ENCODE measurements around the gene HS1BP3.

Gene HS1BP3

DNA sequence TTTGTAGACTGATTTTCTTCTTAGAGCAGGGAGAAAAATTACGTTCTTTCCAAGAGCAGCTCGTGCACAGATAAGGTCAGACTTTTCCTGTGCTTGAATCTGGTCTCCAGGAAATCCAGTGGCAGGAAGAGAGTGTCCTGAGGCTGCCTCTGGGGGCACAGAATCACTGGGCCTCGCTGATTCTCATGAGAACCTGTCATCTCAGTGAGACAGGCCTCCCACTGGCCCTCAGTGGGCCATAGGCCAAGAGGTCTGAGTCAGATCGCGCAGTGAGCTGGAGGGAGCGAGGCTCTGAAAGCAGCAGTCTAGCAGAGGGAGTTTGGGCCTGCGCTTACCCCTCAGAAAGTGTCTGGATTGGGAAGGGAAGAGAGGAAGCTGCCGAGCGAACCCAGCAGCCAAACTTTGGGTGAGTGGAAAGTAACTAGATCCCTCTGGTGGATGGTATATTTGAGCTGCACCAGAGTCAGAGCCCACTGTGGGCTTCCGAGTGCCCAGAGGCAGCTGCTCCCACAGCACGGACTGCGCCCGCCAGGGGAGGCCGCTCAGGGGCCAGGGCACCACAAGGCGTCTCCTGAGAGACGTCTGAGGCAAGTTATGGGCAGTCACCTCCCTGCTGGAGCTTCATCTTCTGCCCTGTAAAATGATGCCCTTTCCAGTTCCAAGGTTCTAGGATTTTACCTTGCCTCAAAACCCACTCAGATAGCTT, 24.2 kb upstream of the HS1BP3 start:
- DNase-seq: no peak

DNA sequence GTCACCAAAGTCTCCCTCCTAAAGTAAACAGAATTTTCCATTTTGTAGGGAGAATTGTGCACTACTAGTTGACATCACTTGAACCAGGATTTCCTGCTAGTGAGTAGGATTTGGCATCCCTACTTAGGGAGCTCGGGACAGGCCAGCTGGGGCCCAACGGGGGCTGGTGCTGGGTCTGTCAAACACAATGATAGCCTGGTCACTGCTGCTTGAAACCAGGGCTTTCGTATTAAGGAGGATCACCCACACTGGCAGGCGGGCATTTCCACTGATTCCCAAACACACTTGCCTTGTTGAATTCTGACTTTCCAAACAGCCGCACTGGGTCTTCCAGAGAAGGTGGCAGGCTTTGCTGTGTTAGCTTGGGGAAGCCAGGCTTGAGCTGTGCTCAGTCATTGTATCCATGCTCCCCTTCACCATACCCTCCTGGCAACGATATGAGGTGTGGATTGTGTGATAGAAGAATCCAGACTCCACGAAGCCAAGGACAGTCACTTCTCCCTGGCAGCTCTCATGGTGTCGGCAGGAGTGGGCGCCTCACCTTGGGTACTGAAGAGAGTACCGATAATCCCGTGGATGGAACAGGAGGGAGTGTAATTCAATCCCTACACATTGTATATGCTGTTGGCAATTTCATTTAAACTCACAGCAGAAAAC, 23.5 kb upstream of the HS1BP3 start:
- DNase-seq: no peak

DNA sequence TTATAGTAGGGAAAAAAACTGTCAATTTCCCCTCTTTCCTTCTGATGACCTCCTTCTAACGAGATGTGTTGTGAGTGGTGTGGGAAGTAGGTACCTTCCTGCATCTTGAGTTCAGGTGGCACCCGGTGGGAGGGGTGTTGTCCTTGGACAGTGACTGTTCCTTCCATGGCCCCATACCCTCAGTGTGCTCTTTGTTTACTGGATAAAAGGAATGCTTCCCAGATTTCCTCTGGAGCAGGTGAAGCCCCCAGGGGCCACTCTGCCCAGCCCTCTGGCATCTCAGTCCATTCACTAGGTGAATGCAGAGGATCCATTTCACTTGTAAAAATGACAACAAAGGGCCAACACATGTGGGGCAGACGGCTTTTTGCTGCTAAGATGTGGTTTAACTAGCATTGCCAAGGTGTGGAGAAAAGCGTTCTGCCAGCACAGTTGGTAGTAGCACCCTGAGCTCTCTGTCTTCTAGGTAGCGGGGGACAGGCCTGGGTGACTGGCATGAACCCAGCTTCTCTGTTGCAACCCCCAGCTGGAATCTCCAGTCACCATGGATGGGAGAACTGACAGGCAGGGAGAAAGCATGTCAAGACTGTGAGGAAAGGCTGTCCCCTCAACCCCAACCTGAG, 22.9 kb upstream of the HS1BP3 start:
- no peak for DNase-seq

DNA sequence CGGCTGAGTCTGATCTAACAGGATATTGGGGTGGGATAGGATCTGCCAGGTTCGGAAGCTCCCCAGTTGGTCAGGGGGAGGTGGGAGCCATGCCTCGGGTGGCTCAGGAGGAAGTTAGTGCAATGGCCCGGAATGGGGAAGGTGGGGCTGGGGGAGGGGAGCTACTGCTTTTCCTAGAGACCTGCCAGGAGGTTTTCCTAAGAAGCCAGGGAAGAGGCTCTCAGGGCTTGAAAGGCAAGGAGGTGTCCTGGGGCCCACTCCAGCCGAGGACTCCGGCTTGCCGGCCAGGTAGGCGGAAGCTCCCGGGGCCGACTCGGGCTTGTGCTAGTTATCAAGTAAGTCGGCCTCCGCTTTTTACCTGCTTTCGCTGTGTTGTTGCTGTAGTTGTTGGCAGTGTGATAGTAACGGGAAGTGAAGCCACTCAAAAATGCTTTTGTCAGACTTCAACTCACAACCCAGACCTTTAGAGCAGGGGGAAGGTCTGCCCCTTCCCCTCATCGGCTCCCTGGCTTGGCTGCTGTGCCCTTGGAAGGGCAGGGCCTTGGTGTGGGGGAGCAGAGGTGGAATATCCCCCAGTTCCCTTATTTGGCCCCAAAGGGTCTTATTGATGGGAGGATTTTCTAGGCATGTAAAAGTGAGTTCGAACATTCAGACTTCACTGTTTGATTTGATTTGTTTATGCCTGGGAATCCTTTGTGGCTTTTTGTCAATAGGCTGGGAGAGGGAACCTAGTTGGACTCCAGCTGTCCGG, 21.5 kb upstream of the HS1BP3 start:
- DNase-seq: no peak

DNA sequence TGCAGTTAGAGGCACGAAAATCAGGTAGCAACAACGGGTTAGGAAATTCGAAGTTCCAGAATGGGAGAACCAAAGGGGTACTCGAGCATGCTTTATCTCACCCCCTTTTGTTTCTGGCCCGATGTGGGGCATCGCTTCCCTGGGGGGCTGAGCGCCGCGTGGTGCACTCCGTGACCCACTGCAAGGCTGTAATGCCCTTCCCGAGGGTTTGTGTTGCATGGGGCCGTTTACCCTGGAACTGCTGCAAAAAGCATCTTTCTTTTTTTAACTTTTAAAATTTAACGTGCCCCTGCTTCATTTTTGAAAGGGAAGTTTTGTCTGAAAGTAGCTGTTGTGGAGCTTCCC, 20.8 kb upstream of the HS1BP3 start:
- no peak for DNase-seq

DNA sequence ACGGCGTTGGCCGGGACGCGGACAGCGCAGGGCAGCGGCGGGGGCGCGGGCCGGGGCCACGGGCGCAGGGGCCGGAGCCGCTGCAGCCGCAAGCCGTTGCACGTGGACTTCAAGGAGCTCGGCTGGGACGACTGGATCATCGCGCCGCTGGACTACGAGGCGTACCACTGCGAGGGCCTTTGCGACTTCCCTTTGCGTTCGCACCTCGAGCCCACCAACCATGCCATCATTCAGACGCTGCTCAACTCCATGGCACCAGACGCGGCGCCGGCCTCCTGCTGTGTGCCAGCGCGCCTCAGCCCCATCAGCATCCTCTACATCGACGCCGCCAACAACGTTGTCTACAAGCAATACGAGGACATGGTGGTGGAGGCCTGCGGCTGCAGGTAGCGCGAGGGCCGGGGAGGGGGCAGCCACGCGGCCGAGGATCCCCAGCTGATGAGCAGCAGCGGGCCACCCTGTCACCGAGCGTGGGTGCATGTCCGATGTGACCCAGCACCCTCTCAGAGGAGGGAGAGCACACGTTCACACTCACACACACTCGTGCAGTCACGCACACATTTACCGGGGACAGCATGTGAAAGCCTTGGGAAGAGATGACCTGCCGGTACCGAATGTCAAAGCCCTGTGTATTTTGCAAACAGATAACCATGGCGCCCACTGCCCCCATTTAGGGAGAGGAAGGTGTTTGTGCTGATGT, 20.3 kb upstream of the HS1BP3 start:
- DNase-seq: no peak

DNA sequence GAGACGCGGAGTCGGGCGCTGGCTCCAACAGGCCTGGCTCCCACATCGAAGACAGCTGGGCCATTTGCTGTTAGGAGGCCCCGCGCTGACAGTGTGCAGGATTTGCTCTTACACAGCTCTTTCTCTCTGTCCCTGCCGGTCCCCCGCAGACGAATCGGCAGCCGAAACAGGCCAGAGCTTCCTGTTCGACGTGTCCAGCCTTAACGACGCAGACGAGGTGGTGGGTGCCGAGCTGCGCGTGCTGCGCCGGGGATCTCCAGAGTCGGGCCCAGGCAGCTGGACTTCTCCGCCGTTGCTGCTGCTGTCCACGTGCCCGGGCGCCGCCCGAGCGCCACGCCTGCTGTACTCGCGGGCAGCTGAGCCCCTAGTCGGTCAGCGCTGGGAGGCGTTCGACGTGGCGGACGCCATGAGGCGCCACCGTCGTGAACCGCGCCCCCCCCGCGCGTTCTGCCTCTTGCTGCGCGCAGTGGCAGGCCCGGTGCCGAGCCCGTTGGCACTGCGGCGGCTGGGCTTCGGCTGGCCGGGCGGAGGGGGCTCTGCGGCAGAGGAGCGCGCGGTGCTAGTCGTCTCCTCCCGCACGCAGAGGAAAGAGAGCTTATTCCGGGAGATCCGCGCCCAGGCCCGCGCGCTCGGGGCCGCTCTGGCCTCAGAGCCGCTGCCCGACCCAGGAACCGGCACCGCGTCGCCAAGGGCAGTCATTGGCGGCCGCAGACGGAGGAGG, 19.6 kb upstream of the HS1BP3 start:
- DNase-seq: no peak

DNA sequence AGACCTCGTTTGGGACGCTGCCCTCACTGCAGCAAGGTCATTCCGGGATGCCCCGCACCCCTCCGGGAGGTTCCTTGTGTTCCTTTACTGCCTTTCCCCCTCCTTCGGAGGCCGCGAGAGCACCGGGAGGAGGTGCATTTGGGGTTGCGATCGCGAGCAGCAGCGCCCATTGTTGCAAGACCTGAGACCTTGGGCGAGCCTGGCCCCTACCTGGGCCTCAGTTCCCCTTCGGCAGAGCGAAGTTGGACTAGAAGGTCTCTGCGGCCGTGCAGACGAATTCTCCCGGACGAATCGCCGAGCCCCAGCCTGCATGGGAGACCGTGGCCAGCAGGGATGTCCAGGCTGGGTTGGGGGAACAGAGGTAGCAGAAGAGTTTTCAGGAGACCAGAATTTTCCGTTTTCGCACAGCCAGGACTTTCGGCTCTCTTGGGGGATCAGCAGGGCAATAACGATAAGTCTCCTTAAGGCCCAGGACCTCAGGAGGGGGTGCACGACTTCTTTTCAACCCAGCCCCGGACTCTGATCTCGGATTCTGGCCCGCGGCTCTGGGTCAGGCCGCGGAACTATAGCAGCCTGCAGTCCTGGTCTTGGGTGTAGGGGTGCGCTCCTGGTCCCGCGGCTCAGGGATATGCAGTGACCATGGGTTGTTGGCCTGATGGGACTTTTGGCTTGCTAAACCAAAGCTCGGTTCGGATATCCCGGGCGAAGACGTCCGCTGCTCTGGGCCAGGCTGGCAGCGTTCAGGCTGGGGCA, 18.8 kb upstream of the HS1BP3 start:
- DNase-seq: no peak

DNA sequence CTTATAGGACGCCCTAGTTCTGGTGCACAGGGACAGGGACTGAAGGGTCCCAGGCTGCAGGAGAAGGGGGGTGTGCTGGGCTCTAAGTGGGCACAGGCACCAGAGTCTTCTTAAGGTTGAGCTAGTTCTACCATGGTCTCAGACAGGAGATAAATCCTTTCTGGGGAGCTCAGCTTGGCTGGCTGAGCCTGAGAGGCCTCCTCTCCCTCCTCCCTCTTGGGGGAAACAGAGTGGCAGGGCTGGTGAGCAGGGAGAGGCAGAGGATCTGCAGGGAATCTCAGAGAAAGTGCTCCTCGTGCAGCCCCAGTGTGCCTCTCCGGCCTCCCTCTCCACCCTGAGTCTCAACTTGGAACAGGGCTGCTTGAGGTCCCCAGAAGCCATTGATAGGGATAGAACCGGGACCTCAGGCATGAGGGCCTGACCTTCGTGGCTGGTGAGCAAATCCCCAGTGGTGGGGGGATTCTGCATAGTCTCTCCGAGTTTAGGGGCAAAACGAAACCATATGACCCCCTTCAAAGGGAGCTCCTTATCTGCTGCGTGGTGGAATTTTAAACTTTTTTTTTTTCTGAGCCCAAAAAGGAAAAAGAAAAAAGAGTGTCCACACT, 18.1 kb upstream of the HS1BP3 start:
- no peak for DNase-seq

DNA sequence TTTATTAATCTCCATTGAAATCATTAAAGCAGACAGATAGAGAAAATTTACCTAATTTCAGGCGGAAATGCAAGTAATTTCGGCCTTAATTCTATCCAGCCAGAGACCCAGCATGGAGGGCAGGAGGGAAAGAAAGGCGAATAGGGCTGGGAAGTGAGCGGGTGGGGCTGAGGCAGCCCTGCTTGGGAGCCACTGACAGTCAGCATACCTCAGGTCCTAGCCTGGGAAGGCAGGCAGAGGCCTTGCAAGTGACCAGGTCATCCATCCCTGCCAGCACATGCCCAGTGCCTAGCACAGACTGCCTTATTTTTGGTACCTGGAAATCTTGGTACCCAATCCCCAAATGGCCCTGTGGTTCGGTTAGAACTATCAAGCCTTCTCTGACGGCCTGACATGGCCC, 17.6 kb upstream of the HS1BP3 start:
- no peak for DNase-seq

DNA sequence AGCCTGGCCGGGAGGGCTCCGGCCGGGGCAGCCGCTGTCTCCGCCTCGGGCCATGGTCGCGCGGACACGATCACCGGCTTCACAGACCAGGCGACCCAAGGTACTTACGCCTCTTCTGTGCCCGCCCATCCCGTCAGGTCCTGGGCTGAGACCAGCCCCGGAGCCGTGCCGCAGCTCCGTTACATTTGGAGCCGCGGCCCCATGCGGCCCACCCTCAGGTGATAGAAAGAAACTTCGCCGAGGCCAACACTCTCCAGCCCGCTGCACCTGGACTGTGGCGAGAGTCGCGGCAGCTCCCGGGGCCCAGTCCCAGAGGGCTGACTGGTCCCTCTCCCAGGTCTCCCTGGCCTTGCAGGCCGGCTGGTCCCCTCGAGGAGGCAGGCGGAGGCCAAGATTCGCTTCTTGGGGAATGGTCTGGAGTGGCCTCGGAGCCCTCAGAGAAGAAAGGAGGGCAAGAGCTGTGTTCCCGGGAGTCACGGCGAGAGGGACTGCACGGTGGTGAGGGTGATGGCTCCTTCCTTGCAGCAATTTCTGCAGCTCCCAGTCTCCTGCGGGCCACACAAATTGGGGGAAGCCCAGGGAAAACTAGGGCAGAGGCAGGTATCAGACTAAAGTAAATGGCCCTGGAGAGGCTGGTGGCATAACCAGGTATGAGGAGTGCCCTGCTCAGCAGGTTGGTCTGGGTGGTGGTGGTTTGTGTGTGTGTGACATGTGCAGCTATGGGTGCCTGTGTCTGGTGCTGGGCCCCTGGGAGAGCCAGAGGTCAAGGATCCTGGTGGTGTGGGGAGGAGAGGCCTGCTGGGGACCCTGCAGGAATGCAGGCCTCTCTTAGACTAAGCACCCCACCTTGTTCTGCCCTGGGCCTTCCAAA, 16.9 kb upstream of the HS1BP3 start:
- DNase-seq: no peak

DNA sequence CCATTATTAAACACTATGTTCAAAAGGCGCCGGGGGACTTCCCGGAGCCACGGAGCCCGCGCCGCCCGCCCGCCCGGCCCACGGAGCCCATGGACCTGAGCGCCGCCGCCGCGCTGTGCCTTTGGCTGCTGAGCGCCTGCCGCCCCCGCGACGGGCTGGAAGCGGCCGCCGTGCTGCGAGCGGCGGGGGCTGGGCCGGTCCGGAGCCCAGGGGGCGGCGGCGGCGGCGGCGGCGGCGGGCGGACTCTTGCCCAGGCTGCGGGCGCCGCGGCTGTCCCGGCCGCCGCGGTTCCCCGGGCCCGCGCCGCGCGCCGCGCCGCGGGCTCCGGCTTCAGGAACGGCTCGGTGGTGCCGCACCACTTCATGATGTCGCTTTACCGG, 16.2 kb upstream of the HS1BP3 start:
- DNase-seq: no peak

DNA sequence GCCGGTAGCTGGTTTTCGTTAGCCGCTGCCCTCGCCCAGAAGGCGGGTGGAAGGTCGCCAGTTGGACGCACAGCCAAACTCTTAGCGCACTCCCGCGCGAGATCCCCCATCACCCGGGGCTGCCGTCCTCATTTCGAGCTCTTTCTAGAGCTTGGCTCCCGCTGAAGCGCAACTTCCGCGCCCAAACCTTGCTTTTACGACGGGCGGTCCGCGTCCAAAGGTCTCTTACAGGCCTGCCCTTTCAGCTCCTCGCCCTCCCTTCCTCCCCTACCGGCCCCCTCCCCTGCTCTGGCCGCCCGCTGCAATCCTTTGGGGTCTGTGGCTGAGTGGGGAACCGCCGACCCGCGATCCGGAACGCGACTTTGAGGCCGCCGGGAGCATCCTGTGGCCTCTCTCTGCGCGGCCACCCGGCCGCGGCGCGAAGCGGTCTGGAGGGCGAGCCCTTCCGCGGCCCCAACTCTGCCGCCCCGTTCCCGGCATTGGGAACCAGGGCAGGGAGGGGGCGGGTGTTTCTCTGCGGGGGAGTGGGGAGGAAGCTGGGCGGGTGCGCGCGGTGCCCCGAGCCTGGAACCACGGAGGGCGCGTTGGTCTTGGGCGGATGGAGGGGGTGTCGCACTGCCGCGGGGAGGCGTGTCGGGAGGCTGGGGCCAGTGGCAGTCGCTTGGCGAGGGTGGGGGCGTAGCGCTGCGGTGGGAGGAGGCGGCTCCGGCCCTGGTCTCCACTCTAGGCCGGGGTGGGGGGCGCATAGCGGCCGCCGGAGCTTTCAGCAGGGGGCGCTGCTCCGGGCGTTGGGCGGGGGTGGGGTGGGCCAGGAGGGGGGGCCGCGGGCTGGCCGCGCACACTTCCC, 15.6 kb upstream of the HS1BP3 start, which contains the start of gene GDF7:
Gene GDF7 (plus strand): TSS at position 841 of the 847 bp plus-strand sequence. CDS start 96 bp downstream, outside the sequence.
- DNase-seq: no peak

DNA sequence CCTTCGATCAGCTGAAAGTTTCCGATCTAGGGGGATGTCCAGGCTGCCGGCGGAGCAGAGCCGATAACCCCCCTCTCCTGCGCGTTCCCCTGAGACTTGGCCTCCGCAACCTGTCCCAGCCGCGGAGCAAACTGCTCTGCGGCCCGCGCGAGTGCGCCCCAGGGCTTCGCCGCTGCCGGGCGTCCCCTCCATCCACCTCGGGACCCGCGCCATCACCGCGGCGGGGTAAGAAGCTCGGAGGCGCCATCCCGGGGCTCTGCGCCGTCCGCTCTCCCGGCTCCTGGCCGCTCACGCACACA, 15.1 kb upstream of the HS1BP3 start:
- no peak for DNase-seq

DNA sequence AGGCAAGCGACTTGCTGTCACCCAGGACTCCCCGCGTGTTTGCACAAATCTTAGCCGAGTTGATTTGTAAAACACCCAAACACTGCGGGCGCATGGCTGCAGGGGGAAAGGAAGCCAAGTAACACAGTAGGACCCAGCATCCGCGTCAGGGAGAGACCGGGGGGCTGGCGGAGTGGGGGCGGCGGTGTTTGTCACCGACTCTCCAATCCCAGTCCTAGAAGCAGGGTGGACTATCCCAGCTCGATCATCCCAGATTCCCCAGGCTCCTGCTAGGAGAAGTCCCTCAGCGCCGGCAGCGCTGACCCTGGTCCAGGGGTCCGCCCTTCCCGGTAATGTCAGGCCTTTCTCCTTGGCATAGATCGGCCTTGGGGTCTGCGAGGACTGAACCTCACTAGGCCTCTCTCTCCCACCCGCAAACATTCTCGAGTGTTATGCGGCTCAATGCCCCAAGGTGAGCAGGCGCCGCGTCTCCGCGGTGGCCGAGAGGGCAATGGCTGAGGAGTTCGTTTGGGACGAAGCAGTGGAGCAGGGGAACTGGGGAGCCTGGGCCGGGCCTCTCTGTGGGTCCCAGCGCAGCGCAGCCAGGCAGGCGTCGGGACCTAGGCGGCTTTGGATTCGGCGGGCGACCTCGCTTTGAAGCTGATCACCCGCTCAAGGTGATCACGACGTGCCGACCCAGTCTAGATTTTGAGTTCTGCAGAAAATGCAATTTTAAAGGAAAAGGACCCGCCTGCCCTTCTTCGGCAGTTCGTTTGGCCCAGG, 14.5 kb upstream of the HS1BP3 start:
- DNase-seq: no peak

DNA sequence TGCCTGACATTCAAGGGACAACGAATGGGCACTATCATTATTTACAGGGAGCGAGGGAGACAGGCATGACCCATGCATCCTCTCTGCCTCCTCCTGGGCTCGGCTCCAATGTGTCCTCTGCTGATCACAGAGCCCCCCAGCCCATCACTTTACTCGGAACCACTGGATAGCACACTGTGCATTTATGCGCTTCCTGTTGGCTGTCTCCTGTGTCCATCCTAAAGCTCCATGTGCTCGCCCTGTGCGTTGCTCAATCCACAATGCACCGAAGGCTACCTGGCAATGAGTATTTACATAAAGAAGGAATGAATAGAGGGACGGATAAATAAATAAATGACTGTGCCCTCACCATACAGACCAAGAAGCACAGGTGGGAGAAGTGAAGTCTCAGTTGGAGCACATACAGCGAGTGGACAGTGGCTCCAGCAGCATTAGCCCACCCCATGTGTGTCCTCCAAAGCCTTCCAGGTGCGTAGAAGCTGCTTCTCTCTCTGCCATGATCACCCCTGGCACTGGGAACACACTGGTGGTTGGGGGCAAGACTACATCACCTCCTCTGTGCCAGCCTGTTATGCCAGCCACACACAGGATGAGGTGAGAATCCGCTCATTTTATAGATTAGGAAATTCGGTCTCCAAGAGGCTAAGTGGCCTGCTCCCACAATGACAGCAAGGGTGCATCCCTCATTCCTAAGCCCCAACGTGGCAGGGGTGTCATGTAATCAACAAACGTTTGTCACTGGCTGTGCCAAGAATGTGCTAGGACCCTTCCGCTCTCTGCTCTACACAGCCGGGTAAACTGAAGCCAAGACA, 13.7 kb upstream of the HS1BP3 start:
- no peak for DNase-seq

DNA sequence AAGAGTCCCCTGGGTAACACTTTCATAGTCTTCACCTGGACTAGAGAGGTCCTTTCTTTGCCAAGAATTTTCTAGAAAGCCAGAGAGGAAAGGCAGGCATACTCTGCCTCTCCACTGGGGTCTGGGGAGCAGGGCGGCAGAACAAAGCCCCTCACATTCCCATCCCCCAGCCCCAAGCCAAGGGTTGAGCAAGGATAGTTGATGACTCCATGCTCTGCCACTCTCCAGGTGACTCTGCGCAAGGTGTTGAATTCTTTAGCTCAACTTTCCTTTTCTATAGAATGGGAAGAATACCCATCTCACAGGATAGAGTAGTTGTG, 13.1 kb upstream of the HS1BP3 start:
- DNase-seq: no peak
